H1 (cell line): Measurements from ENCODE around the gene XCL1.

Experiments used
- ASH2L ChIP-seq: fragments of 200-600, 300-600 bp; sonication (generic); IDR thresholded peaks from one replicate; pipeline ENCODE4 v1.7.1; 2017; ENCODE audit warnings: low read length
- CHD1 ChIP-seq: IDR thresholded peaks from 2 replicates; pipeline ENCODE4 v1.6.1; 2012; ENCODE audit warnings: low read depth, low read length, improper control_type of control experiment
- CHD7 ChIP-seq: fragments of 300-600 bp; sonication (generic); IDR thresholded peaks from 2 replicates; pipeline ENCODE4 v1.7.1; 2012; ENCODE audit warnings: low read length, moderate library complexity, mild to moderate bottlenecking, inconsistent platforms; ENCODE audit not compliant: insufficient replicate concordance
- CTCF ChIP-seq, 3 experiments: IDR thresholded peaks; 1 replicate in 2 of 3; 2 replicates in 1 of 3; pipeline versions ENCODE4 v1.5.1 to v1.6.1; 2011; ENCODE audit warnings: low read length in 3 of 3, mild to moderate bottlenecking in 3 of 3, inconsistent platforms in 2 of 3, low read depth in 1 of 3, moderate library complexity in 1 of 3; ENCODE audit not compliant: insufficient read depth in 1 of 3; ENCODE audit errors: control extremely low read depth in 1 of 3
- EP300 ChIP-seq, 2 experiments: IDR thresholded peaks; 1 replicate in 1 of 2; 2 replicates in 1 of 2; pipeline ENCODE4 v1.6.1; 2011 to 2012; ENCODE audit warnings: low read depth in 2 of 2, low read length in 2 of 2, mild to moderate bottlenecking in 2 of 2, borderline replicate concordance in 1 of 2, inconsistent platforms in 1 of 2, moderate library complexity in 1 of 2
- EZH2 ChIP-seq: fragments of 200-600 bp; sonication (generic); IDR thresholded peaks from 2 replicates; pipeline ENCODE4 v1.7.1; 2012; ENCODE audit warnings: low read depth, mild to moderate bottlenecking, moderate library complexity, low read length, inconsistent platforms; ENCODE audit not compliant: severe bottlenecking
- JUN ChIP-seq: IDR thresholded peaks from 2 replicates; pipeline ENCODE4 v1.6.1; 2011; ENCODE audit warnings: low read depth, mild to moderate bottlenecking, improper control_type of control experiment, low read length
- POLR2A ChIP-seq, 2 experiments: IDR thresholded peaks; 1 replicate in 1 of 2; 2 replicates in 1 of 2; pipeline ENCODE4 v1.6.1; 2011; ENCODE audit warnings: low read depth in 2 of 2, low read length in 2 of 2, mild to moderate bottlenecking in 2 of 2; ENCODE audit errors: control extremely low read depth in 1 of 2
- POLR2AphosphoS5 ChIP-seq: IDR thresholded peaks from 2 replicates; pipeline ENCODE4 v1.6.1; 2011; ENCODE audit warnings: low read depth, low read length
- RAD21 ChIP-seq, 2 experiments: IDR thresholded peaks in 1 of 2; conservative IDR thresholded peaks in 1 of 2; 2 replicates each; pipeline ENCODE4 v1.6.1; 2011; ENCODE audit warnings: low read depth in 2 of 2, low read length in 2 of 2, improper control_type of control experiment in 1 of 2, inconsistent platforms in 1 of 2, mild to moderate bottlenecking in 1 of 2, moderate library complexity in 1 of 2
- SP1 ChIP-seq: IDR thresholded peaks from 2 replicates; pipeline ENCODE4 v1.6.1; 2011; ENCODE audit warnings: low read depth, low read length

- TF ChIP-seq POLR2A (IDR thresholded peaks at IDR 0.05; ENCODE audit: control extremely low read depth in 1 of 2, low read depth in 2 of 2, low read length in 2 of 2): no peak
- TF ChIP-seq ASH2L: no peak
- TF ChIP-seq SP1: no peak
- TF ChIP-seq CTCF (IDR thresholded peaks at IDR 0.05; ENCODE audit: control extremely low read depth in 1 of 3, insufficient read depth in 1 of 3, low read depth in 1 of 3, low read length in 3 of 3): no peak
- no peak for TF ChIP-seq JUN
- TF ChIP-seq POLR2AphosphoS5: no peak
- no peak for TF ChIP-seq EP300 (IDR thresholded peaks at IDR 0.05; ENCODE audit: borderline replicate concordance in 1 of 2, low read depth in 2 of 2, low read length in 2 of 2)
- TF ChIP-seq RAD21 (IDR thresholded peaks at IDR 0.05 in 1 of 2, conservative IDR thresholded peaks at IDR 0.05 in 1 of 2; ENCODE audit: low read depth in 2 of 2, low read length in 2 of 2): no peak
- TF ChIP-seq CHD1: no peak
- TF ChIP-seq CHD7: no peak
- TF ChIP-seq EZH2: no peak
Measured at GRCh38 chr1:168618886-168619285, 42.5 kb downstream of the XCL1 start.
